Neuronal stem cell (in vitro differentiated cells): ENCODE measurements around the gene SPATA9. TPM values are rescaled to one million over a fixed set of nuclear protein-coding genes. Genes with fewer than 3 reads are reported as not detected.

Source experiments
- DNase-seq: peaks from one replicate; pipeline ENCODE4 v3.0.0-alpha.2; 2013; ENCODE audit warnings: low spot score
- H2AFZ ChIP-seq: one replicate; pipeline ENCODE4 v1.6.1; 2013; ENCODE audit warnings: mild to moderate bottlenecking, low read length, inconsistent platforms
- H2AK5ac ChIP-seq: 2 replicates; pipeline ENCODE4 v1.6.1; 2013; ENCODE audit warnings: low read depth, mild to moderate bottlenecking, inconsistent platforms, low read length, moderate library complexity, mixed read lengths
- H2BK120ac ChIP-seq: 2 replicates; pipeline ENCODE4 v1.6.1; 2013; ENCODE audit warnings: low read depth, mild to moderate bottlenecking, inconsistent platforms, low read length, moderate library complexity, mixed read lengths
- H2BK12ac ChIP-seq: one replicate; pipeline ENCODE4 v1.6.1; 2013; ENCODE audit warnings: low read length, inconsistent platforms
- H2BK15ac ChIP-seq: 2 replicates; pipeline ENCODE4 v1.6.1; 2013; ENCODE audit warnings: mild to moderate bottlenecking, low read length, inconsistent platforms, mixed read lengths
- H2BK5ac ChIP-seq: one replicate; pipeline ENCODE4 v1.6.1; 2013; ENCODE audit warnings: inconsistent platforms, mild to moderate bottlenecking, low read length, moderate library complexity
- H3K14ac ChIP-seq: one replicate; pipeline ENCODE4 v1.6.1; 2013; ENCODE audit warnings: low read length, inconsistent platforms
- H3K18ac ChIP-seq: 2 replicates; pipeline ENCODE4 v1.6.1; 2013; ENCODE audit warnings: low read length, inconsistent platforms
- H3K23ac ChIP-seq: 2 replicates; pipeline ENCODE4 v1.6.1; 2013; ENCODE audit warnings: low read depth, mild to moderate bottlenecking, mixed read lengths, low read length, inconsistent platforms; ENCODE audit not compliant: poor library complexity
- H3K27ac ChIP-seq: replicated peaks from 3 replicates; pipeline ENCODE4 v1.5.1; 2013; ENCODE audit warnings: low read length, inconsistent platforms
- H3K27me3 ChIP-seq, 3 experiments: 2 replicates each; pipeline ENCODE4 v1.6.1; 2013; ENCODE audit warnings: low read length in 3 of 3, mild to moderate bottlenecking in 2 of 3, inconsistent platforms in 1 of 3, low read depth in 1 of 3, mixed read lengths in 1 of 3, moderate library complexity in 1 of 3; ENCODE audit not compliant: control insufficient read depth in 3 of 3, insufficient read depth in 3 of 3
- H3K36me3 ChIP-seq, 2 donors: replicated peaks in 1 of 2; 2 replicates each; pipeline ENCODE4 v1.6.1; 2013; ENCODE audit warnings: low read length in 2 of 2; ENCODE audit not compliant: control insufficient read depth in 2 of 2, insufficient read depth in 2 of 2
- H3K4ac ChIP-seq: 2 replicates; pipeline ENCODE4 v1.6.1; 2013; ENCODE audit warnings: inconsistent platforms, mild to moderate bottlenecking, low read length, moderate library complexity
- H3K4me1 ChIP-seq, 2 donors: 1 replicate in 1 of 2; 2 replicates in 1 of 2; pipeline ENCODE4 v1.6.1; 2013; ENCODE audit warnings: low read length in 2 of 2, low read depth in 1 of 2; ENCODE audit not compliant: control insufficient read depth in 2 of 2, insufficient read depth in 1 of 2
- H3K4me2 ChIP-seq: one replicate; pipeline ENCODE4 v1.6.1; 2013; ENCODE audit warnings: mild to moderate bottlenecking, low read length, inconsistent platforms; ENCODE audit not compliant: insufficient read depth, poor library complexity, severe bottlenecking
- H3K4me3 ChIP-seq, 2 donors: 2 replicates each; pipeline ENCODE4 v1.5.1; 2013; ENCODE audit warnings: low read length in 2 of 2, mild to moderate bottlenecking in 2 of 2, inconsistent platforms in 1 of 2, moderate library complexity in 1 of 2
- H3K79me1 ChIP-seq: one replicate; pipeline ENCODE4 v1.6.1; 2013; ENCODE audit warnings: low read depth, mild to moderate bottlenecking, inconsistent platforms, low read length, moderate library complexity
- H3K9ac ChIP-seq: one replicate; pipeline ENCODE4 v1.6.1; 2013; ENCODE audit warnings: mild to moderate bottlenecking, low read depth, low read length, inconsistent platforms; ENCODE audit not compliant: poor library complexity
- H3K9me3 ChIP-seq, 2 donors: replicated peaks in 1 of 2; 2 replicates each; pipeline versions ENCODE3 to v1.6.1; 2013; ENCODE audit warnings: low read length in 2 of 2, mild to moderate bottlenecking in 2 of 2, inconsistent platforms in 1 of 2, low read depth in 1 of 2, mixed read lengths in 1 of 2, moderate library complexity in 1 of 2; ENCODE audit not compliant: control insufficient read depth in 2 of 2, insufficient read depth in 1 of 2
- H4K8ac ChIP-seq: one replicate; pipeline ENCODE4 v1.6.1; 2013; ENCODE audit warnings: low read depth, mild to moderate bottlenecking, inconsistent platforms, low read length, moderate library complexity
- H4K91ac ChIP-seq: one replicate; pipeline ENCODE4 v1.6.1; 2013; ENCODE audit warnings: low read length, low read depth, mild to moderate bottlenecking, inconsistent platforms; ENCODE audit not compliant: poor library complexity
- WGBS, 2 donors: extraction: QIAGEN DNeasy Blood & Tissue Kit; methylation state at CpG; one replicate each; pipeline ENCODE4 v1.1.7; 2013; ENCODE audit warnings: missing lambda C conversion rate in 2 of 2, mixed read lengths in 1 of 2; ENCODE audit not compliant: insufficient read length in 2 of 2, insufficient replicate concordance in 1 of 2; ENCODE audit errors: extremely low coverage in 2 of 2; 5-methylcytosine and 5-hydroxymethylcytosine counted together
- polyA plus RNA-seq, 2 experiments: library from polyadenylated mRNA; stranded (reverse); fragments of 200-250 nt; gene quantifications; one replicate each; pipeline ENCODE4 v1.2.3, GENCODE V29; 2013

The SPATA9 gene
- 0.11 TPM for polyA plus RNA-seq (2013, experiment 1 of 2)
- 0.06 TPM for polyA plus RNA-seq (2013, experiment 2 of 2)

GRCh38 chr5:95682891-95683290 is at the start of gene SPATA9:
SPATA9 (minus strand) TSS chr5:95682991; CDS start chr5:95682854, 137 bp downstream.
- Histone ChIP-seq H3K9ac (no peak within 1 kb of the TSS), H3K9me3 (peaks cover 0 to 2% of the 10 kb centered on the region in 2 donors), H2BK12ac (no peak within 1 kb of the TSS), H3K4me3 (no peak within 1 kb of the TSS), H3K18ac (no peak within 1 kb of the TSS), H3K23ac (no peak within 1 kb of the TSS), H3K4me1 (peaks cover 3 to 11% of the 10 kb centered on the region in 2 donors), H3K4ac (no peak within 1 kb of the TSS), H3K4me2 (no peak within 1 kb of the TSS), H2AFZ (peak within 1 kb of the TSS; percentile 82), H3K79me1 (no peaks in the 10 kb centered on the region), H2AK5ac (no peak within 1 kb of the TSS), H2BK120ac (no peak within 1 kb of the TSS), H3K36me3 (no peaks in the 10 kb centered on the region), H2BK5ac (no peak within 1 kb of the TSS), H4K8ac (no peak within 1 kb of the TSS), H3K27me3 (no peaks in the 10 kb centered on the region), H4K91ac (no peak within 1 kb of the TSS), H3K27ac (no peak within 1 kb of the TSS), H2BK15ac (no peak within 1 kb of the TSS), H3K14ac (no peak within 1 kb of the TSS)
- no peak for DNase-seq
- no CpG with 5 or more reads among the region's 1 CpG for WGBS, 2 donors

DNA sequence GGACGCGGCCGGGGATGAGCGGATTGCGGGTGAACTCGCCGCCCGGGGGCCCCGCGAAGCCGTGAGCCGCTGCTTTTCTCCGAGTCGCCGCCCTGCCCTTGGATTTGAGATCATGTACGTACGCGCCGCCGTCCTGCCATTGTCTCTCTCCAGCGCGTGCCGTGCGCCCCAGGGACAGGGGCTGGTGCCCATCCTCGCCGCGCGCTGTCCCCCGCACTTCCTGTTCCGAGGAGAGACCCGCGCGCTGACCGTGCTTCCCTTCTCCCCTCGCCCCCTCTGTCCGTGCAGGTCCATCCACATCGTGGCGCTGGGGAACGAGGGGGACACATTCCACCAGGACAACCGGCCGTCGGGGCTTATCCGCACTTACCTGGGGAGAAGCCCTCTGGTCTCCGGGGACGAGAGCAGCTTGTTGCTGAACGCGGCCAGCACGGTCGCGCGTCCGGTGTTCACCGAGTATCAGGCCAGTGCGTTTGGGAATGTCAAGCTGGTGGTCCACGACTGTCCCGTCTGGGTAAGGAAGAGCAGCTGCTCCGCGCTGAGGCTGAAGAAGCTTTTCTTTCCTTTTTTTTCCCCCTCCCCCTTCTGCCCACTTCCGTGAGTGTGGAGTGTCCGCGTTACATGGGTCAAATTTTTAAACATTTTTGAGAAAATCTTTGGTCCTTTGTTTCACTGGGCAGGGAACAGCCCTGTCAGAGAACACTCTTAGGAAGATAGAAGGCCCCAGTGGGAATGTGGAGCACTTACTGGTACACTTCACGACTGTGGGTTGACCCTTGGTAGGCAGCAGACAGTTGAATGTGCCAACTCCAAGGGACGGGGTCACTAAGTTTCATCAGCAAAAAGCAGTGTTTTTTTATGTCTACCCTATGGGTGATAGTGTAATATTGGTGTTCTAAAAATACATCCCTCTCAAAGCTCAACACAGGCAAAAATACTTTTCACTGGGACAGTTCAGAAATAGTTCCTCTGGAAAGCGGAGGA is 49.1 kb upstream of the SPATA9 start:
- H3K9me3 ChIP-seq = no peaks in the 10 kb centered on the region
- peak overlapping the region; percentile 56 for H2AK5ac ChIP-seq
- H3K4me3 ChIP-seq = peak overlapping the region; percentile 85 to 88
- no peak overlapping the region for H3K27ac ChIP-seq
- peak overlapping the region; percentile 64 for H2BK15ac ChIP-seq
- H2BK12ac ChIP-seq = peak overlapping the region; percentile 90
- H3K36me3 ChIP-seq = peaks cover 0 to 43% of the 10 kb centered on the region in 2 donors
- no CpG with 5 or more reads among the region's 64 CpGs for WGBS, 2 donors
- peak overlapping the region; percentile 99 for H3K23ac ChIP-seq
- no peak overlapping the region for H3K14ac ChIP-seq
- H3K18ac ChIP-seq = peak overlapping the region; percentile 94
- peak; percentile 32 for DNase-seq
- no peak overlapping the region for H4K8ac ChIP-seq
- peak overlapping the region; percentile 92 for H3K9ac ChIP-seq
- peaks cover 0 to 30% (median 5%) of the 10 kb centered on the region in 3 experiments for H3K27me3 ChIP-seq
- H4K91ac ChIP-seq = no peak overlapping the region
- peaks cover 6 to 37% of the 10 kb centered on the region in 2 donors for H3K4me1 ChIP-seq
- H2AFZ ChIP-seq = peak overlapping the region; percentile 80
- no peaks in the 10 kb centered on the region for H3K79me1 ChIP-seq
- H3K4me2 ChIP-seq = peak overlapping the region; percentile 93
- peak overlapping the region; percentile 72 for H2BK120ac ChIP-seq
- no peak overlapping the region for H3K4ac ChIP-seq
- H2BK5ac ChIP-seq = peak overlapping the region; percentile 66

- DNase-seq = peak; percentile 65
- Histone ChIP-seq H3K4me1 (peaks cover 6 to 37% of the 10 kb centered on the region in 2 donors), H4K8ac (no peak within 1 kb of the TSS), H3K9me3 (no peaks in the 10 kb centered on the region), H3K4ac (no peak within 1 kb of the TSS), H3K36me3 (peaks cover 0 to 34% of the 10 kb centered on the region in 2 donors), H2BK120ac (peak within 1 kb of the TSS; percentile 72), H3K79me1 (no peaks in the 10 kb centered on the region), H4K91ac (no peak within 1 kb of the TSS), H3K14ac (no peak within 1 kb of the TSS), H3K23ac (peak within 1 kb of the TSS; percentile 99), H2BK15ac (peak within 1 kb of the TSS; percentile 64), H3K27ac (no peak within 1 kb of the TSS), H3K4me3 (peak within 1 kb of the TSS; percentile 85 to 88), H3K18ac (peak within 1 kb of the TSS; percentile 94), H3K27me3 (peaks cover 0 to 30% (median 5%) of the 10 kb centered on the region in 3 experiments), H2AFZ (peak within 1 kb of the TSS; percentile 80), H3K4me2 (peak within 1 kb of the TSS; percentile 93), H2AK5ac (peak within 1 kb of the TSS; percentile 56), H2BK12ac (peak within 1 kb of the TSS; percentile 90), H2BK5ac (peak within 1 kb of the TSS; percentile 66), H3K9ac (peak within 1 kb of the TSS; percentile 92)
- WGBS, 2 donors = no CpG with 5 or more reads among the region's 78 CpGs
Measured at GRCh38 chr5:95730730-95731570, 48.2 kb upstream of the SPATA9 start, which contains the start of gene RHOBTB3. RHOBTB3 (plus strand) TSS chr5:95731336; CDS start chr5:95731683, 347 bp downstream.
